ENCODE measurements around the gene MYBPH. TPM values are rescaled to one million over a fixed set of nuclear protein-coding genes. Genes with fewer than 3 reads are reported as not detected.

Gene MYBPH
- total RNA-seq, 2 experiments from 2014 or later, result not detected

GRCh38 chr1:203165101-203165799, 10.4 kb downstream of the MYBPH start:
- DNase-seq (ENCODE audit: low spot score), result no peak
- BruUV-seq (replicated peaks), result no TSS peak
- Histone ChIP-seq H3K9me3 (ENCODE audit: low read length) (no peaks in the 10 kb centered on the region), H3K36me3 (ENCODE audit: insufficient read depth, low read length) (no peaks in the 10 kb centered on the region), H2AFZ (ENCODE audit: low read length) (no peak overlapping the region), H3K4me1 (ENCODE audit: insufficient read depth, low read length, poor library complexity, severe bottlenecking) (no peaks in the 10 kb centered on the region), H3K4me3 (ENCODE audit: low read depth, low read length, poor library complexity, severe bottlenecking) (no peak overlapping the region), H4K20me1 (ENCODE audit: insufficient read depth, low read length) (no peaks in the 10 kb centered on the region; the same call in 1 of the 2 replicates), H3K79me2 (ENCODE audit: insufficient read depth, low read depth, low read length) (no peaks in the 10 kb centered on the region), H3K9me2 (ENCODE audit: insufficient read depth, low read length) (no peaks in the 10 kb centered on the region), H3K4me2 (ENCODE audit: low read length) (no peak overlapping the region), H3K27ac (ENCODE audit: low read depth, low read length, poor library complexity, severe bottlenecking) (no peak overlapping the region)
- ChIA-PET CTCF (ENCODE audit: unreplicated experiment) (no interaction called here), POLR2A (no interaction called here)
- intact Hi-C loops (cut with micrococcal nuclease; ENCODE audit: unreplicated experiment), result no loop called here
- no peak for TF ChIP-seq EZH2phosphoT487 (IDR thresholded peaks at IDR 0.05; ENCODE audit: borderline replicate concordance, low read depth, low read length)

DNA sequence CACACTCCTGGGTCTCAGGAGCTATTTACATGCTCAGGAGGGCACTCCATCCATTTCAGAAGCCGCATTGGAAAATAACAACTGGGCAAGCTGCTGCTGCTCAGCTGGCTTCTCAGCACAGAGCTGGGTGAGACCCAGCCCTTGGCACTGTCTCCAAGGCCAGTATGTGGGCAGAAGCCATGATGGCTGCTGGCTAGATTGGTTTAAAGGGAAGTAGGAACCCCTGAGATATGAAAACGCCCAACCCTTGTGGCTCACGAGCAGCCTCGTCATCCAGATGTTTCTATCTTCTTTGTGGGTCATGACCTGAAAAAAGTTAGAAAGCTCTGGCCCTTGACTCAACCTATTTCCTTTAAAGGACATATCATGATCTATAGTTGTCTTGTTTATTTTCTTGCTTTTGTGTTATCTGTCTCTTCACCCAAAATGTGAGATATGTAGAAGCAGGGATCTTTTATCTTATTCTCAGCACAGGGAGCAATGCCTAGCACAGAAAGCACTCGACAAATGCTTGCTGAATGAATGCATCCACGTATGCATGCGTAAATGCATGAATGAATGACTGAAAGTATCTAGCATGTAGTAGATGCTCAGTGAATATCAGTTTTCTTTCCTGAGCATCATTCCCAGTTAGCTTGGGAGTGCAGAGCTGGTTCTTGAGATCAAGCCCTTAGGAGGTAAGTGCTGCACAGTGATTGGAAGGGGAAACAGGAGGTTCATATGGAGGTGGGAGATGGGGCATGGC, 11.6 kb downstream of the MYBPH start:
- no peaks in the 10 kb centered on the region; the same call in 1 of the 2 replicates for H4K20me1 ChIP-seq (ENCODE audit: insufficient read depth, low read length)
- ChIA-PET POLR2A (no interaction called here), CTCF (ENCODE audit: unreplicated experiment) (no interaction called here)
- intact Hi-C loops (cut with micrococcal nuclease; ENCODE audit: unreplicated experiment), result no loop called here
- no peak overlapping the region for H3K4me2 ChIP-seq (ENCODE audit: low read length)
- H3K4me1 ChIP-seq (ENCODE audit: insufficient read depth, low read length, poor library complexity, severe bottlenecking), result no peaks in the 10 kb centered on the region
- H3K9me3 ChIP-seq (ENCODE audit: low read length), result no peaks in the 10 kb centered on the region
- no peaks in the 10 kb centered on the region for H3K79me2 ChIP-seq (ENCODE audit: insufficient read depth, low read depth, low read length)
- no TSS peak for BruUV-seq (replicated peaks)
- no peak for DNase-seq (ENCODE audit: low spot score)
- no peak overlapping the region for H3K27ac ChIP-seq (ENCODE audit: low read depth, low read length, poor library complexity, severe bottlenecking)
- no peak overlapping the region for H2AFZ ChIP-seq (ENCODE audit: low read length)
- H3K9me2 ChIP-seq (ENCODE audit: insufficient read depth, low read length), result no peaks in the 10 kb centered on the region
- H3K4me3 ChIP-seq (ENCODE audit: low read depth, low read length, poor library complexity, severe bottlenecking), result no peak overlapping the region
- no peaks in the 10 kb centered on the region for H3K36me3 ChIP-seq (ENCODE audit: insufficient read depth, low read length)
- TF ChIP-seq EZH2phosphoT487 (IDR thresholded peaks at IDR 0.05; ENCODE audit: borderline replicate concordance, low read depth, low read length), result no peak
- no peak for TF ChIP-seq CTCF (conservative IDR thresholded peaks at IDR 0.05; ENCODE audit: low read length)

GRCh38 chr1:203162403-203162802, 13.2 kb downstream of the MYBPH start:
- Histone ChIP-seq H3K4me1 (ENCODE audit: insufficient read depth, low read length, poor library complexity, severe bottlenecking) (no peaks in the 10 kb centered on the region), H2AFZ (ENCODE audit: low read length) (no peak overlapping the region), H3K36me3 (ENCODE audit: insufficient read depth, low read length) (no peaks in the 10 kb centered on the region), H3K4me3 (ENCODE audit: low read depth, low read length, poor library complexity, severe bottlenecking) (no peak overlapping the region), H3K9me3 (ENCODE audit: low read length) (no peaks in the 10 kb centered on the region), H3K79me2 (ENCODE audit: insufficient read depth, low read depth, low read length) (no peaks in the 10 kb centered on the region), H3K4me2 (ENCODE audit: low read length) (no peak overlapping the region), H3K27ac (ENCODE audit: low read depth, low read length, poor library complexity, severe bottlenecking) (no peak overlapping the region), H3K9me2 (ENCODE audit: insufficient read depth, low read length) (no peaks in the 10 kb centered on the region), H4K20me1 (ENCODE audit: insufficient read depth, low read length) (no peaks in the 10 kb centered on the region; the same call in 1 of the 2 replicates)
- BruUV-seq (replicated peaks), result no TSS peak
- intact Hi-C loops (cut with micrococcal nuclease; ENCODE audit: unreplicated experiment), result no loop called here
- TF ChIP-seq CTCF (conservative IDR thresholded peaks at IDR 0.05; ENCODE audit: low read length) (no peak), EZH2phosphoT487 (IDR thresholded peaks at IDR 0.05; ENCODE audit: borderline replicate concordance, low read depth, low read length) (no peak)
- no peak for DNase-seq (ENCODE audit: low spot score)
- ChIA-PET POLR2A (no interaction called here), CTCF (ENCODE audit: unreplicated experiment) (no interaction called here)
